GM12878 (cell line): ENCODE results near the gene PSMC3. TPM values are rescaled to one million over a fixed set of nuclear protein-coding genes. Genes with fewer than 3 reads are reported as not detected.

Experiments
- ATAC-seq: fragments of 200-7000 bp; cut with Tn5 transposase; 3 replicates; pipeline ENCODE4 v1.9.1; 2020; ENCODE audit warnings: mild to moderate bottlenecking, moderate library complexity
- BruUV-seq: library from RNA; stranded (reverse); fragments of 400-500 nt; replicated peaks from 2 replicates; lab custom pipeline; 2021; lab: Mats Ljungman, UMichigan
- CTCF ChIA-PET: fragments of 300-600 bp; sonication (Branson Sonifier 250); formaldehyde crosslinking; extraction: SDS; loops from one replicate; lab custom pipeline; 2021; ENCODE audit warnings: inconsistent platforms; lab: Yijun Ruan, JAX
- POLR2A ChIA-PET: fragments of 350-600 bp; formaldehyde crosslinking; extraction: SDS; loops from one replicate; lab custom pipeline; 2021; ENCODE audit warnings: inconsistent platforms; lab: Charles Lee
- RAD21 ChIA-PET: fragments of 300-600 bp; sonication (Branson Sonifier 250); formaldehyde crosslinking; loops from one replicate; lab custom pipeline; 2023; ENCODE audit warnings: antibody characterized with exemption; ENCODE audit not compliant: unreplicated experiment; lab: Charles Lee
- SMC1A ChIA-PET: fragments of 300-600 bp; sonication (Branson Sonifier 250); formaldehyde crosslinking; loops from one replicate; lab custom pipeline; 2023; ENCODE audit not compliant: unreplicated experiment, uncharacterized antibody; lab: Charles Lee
- DNase-seq: peaks from one replicate; pipeline ENCODE4 v3.0.0-alpha.2; 2011; ENCODE audit warnings: low read depth, low spot score
- FAIRE-seq: peaks from 3 replicates; lab custom pipeline; 2011; peaks lifted over from hg19 to GRCh38; lab: Jason Lieb, UNC
- H2AFZ ChIP-seq: 2 replicates; pipeline ENCODE4 v1.6.0; 2011; ENCODE audit warnings: low read depth, low read length, control low read depth; ENCODE audit not compliant: control insufficient read depth
- H3K27ac ChIP-seq: 2 replicates; pipeline ENCODE4 v1.5.1; 2011; ENCODE audit warnings: control low read depth; ENCODE audit not compliant: control insufficient read depth, insufficient read depth
- H3K27me3 ChIP-seq, 2 experiments: replicated peaks in 1 of 2; 2 replicates each; pipeline versions ENCODE4 v1.6.0 to v1.6.1; 2011; ENCODE audit warnings: low read length in 1 of 2; ENCODE audit not compliant: control insufficient read depth in 2 of 2, insufficient read depth in 2 of 2
- H3K36me3 ChIP-seq, 2 experiments: 2 replicates each; pipeline ENCODE4 v1.5.1; 2011; ENCODE audit warnings: low read length in 1 of 2; ENCODE audit not compliant: control insufficient read depth in 2 of 2, insufficient read depth in 2 of 2
- H3K4me1 ChIP-seq: 2 replicates; pipeline ENCODE4 v1.6.1; 2011; ENCODE audit warnings: mild to moderate bottlenecking, low read length, moderate library complexity, mixed read lengths; ENCODE audit not compliant: control insufficient read depth, insufficient read depth
- H3K4me2 ChIP-seq: 2 replicates; pipeline ENCODE4 v1.6.0; 2011; ENCODE audit warnings: control low read depth; ENCODE audit not compliant: control insufficient read depth, insufficient read depth
- H3K4me3 ChIP-seq: fragments of 200-600 bp; sonication (generic); 2 replicates; pipeline ENCODE4 v1.5.1; 2016
- H3K79me2 ChIP-seq: 2 replicates; pipeline ENCODE4 v1.6.0; 2011; ENCODE audit warnings: low read length; ENCODE audit not compliant: control insufficient read depth, insufficient read depth
- H3K9ac ChIP-seq: 2 replicates; pipeline ENCODE4 v1.8.0; 2011; ENCODE audit warnings: low read length, control low read depth, mixed read lengths; ENCODE audit not compliant: control insufficient read depth, insufficient read depth
- H3K9me3 ChIP-seq: replicated peaks from 3 replicates; pipeline ENCODE4 v1.5.1; 2011; ENCODE audit warnings: mild to moderate bottlenecking, low read length; ENCODE audit not compliant: control insufficient read depth, insufficient read depth
- H4K20me1 ChIP-seq: 2 replicates; pipeline ENCODE4 v1.6.0; 2011; ENCODE audit not compliant: control insufficient read depth, insufficient read depth
- E4F1 ChIP-seq: fragments of 450-650 bp; IDR thresholded peaks from 2 replicates; pipeline ENCODE4 v1.6.1; 2018; ENCODE audit warnings: borderline replicate concordance, mild to moderate bottlenecking; ENCODE audit not compliant: partially characterized antibody
- EP300 ChIP-seq, 2 experiments: fragments of 150-350 bp in 1 of 2; IDR thresholded peaks; 2 replicates each; pipeline ENCODE4 v1.6.1; 2011 to 2012; ENCODE audit warnings: low read depth in 2 of 2, low read length in 2 of 2, borderline replicate concordance in 1 of 2, improper control_type of control experiment in 1 of 2, inconsistent platforms in 1 of 2; ENCODE audit not compliant: control insufficient read depth in 1 of 2
- IKZF1 ChIP-seq: fragments of 450-650 bp; conservative IDR thresholded peaks from 2 replicates; pipeline ENCODE4 v1.6.1; 2017; ENCODE audit warnings: antibody characterized with exemption, mild to moderate bottlenecking
- RCOR1 ChIP-seq: conservative IDR thresholded peaks from 2 replicates; pipeline ENCODE4 v1.6.1; 2012; ENCODE audit warnings: low read depth, low read length, improper control_type of control experiment
- REST ChIP-seq: IDR thresholded peaks from 2 replicates; pipeline ENCODE4 v1.6.1; 2012; ENCODE audit warnings: mild to moderate bottlenecking, low read depth, low read length
- TBL1XR1 ChIP-seq: IDR thresholded peaks from 2 replicates; pipeline ENCODE4 v1.6.1; 2012; ENCODE audit warnings: low read depth, low read length, improper control_type of control experiment
- ZBED1 ChIP-seq: IDR thresholded peaks from 2 replicates; pipeline ENCODE4 v1.6.1; 2016; ENCODE audit warnings: borderline replicate concordance
- WGBS: methylation state at CpG from one replicate; pipeline ENCODE4 v1.1.6; 2016; ENCODE audit warnings: low lambda C conversion rate; ENCODE audit not compliant: insufficient replicate concordance, insufficient coverage; ENCODE audit errors: missing lambda C conversion rate; 5-methylcytosine and 5-hydroxymethylcytosine counted together
- in situ Hi-C: fragments of 300-500 bp; cut with MboI; formaldehyde crosslinking; loops from 9 replicates; pipeline ENCODE4 v1.14.3; 2018; ENCODE audit warnings: mixed read lengths
- intact Hi-C: fragments of 100-400 bp; cut with micrococcal nuclease; formaldehyde crosslinking; loops from one replicate; pipeline ENCODE4 v1.14.2; 2022; ENCODE audit not compliant: unreplicated experiment
- polyA plus RNA-seq, 11 experiments: library from polyadenylated mRNA; depleted of rRNA in 4 of 11; unstranded in 6 of 11; stranded (reverse) in 5 of 11; fragments of >200 nt; fragmentation: Nextera tagmentation in 4 of 11; fragmentation: Illumina TruSeq in 1 of 11; extraction: Ambion mirVana in 4 of 11; extraction: Trizol in 1 of 11; gene quantifications; 1 replicate in 1 of 11; 2 replicates in 10 of 11; pipeline versions ENCODE4 v1.2.1 to v1.2.3, GENCODE V29; 2011 to 2016; ENCODE audit warnings: inconsistent platforms in 2 of 11, missing spikeins in 2 of 11, low read depth in 1 of 11
- total RNA-seq, 4 experiments: library from RNA; depleted of rRNA in 3 of 4; stranded (reverse); fragments of >200 nt in 3 of 4; fragmentation: Illumina TruSeq in 1 of 4; extraction: Trizol in 1 of 4; gene quantifications; 2 replicates each; pipeline versions ENCODE4 v1.2.1 to v1.2.3, GENCODE V29; 2013 to 2021
- TF ChIP-seq, protein P1 (sequence below): IDR thresholded peaks from 2 replicates; pipeline ENCODE4 v1.6.1; 2012; ENCODE audit warnings: low read depth, low read length, improper control_type of control experiment
- TF ChIP-seq, protein P2 (sequence below): fragments of 450-650 bp; IDR thresholded peaks from 2 replicates; pipeline ENCODE4 v1.6.1; 2017; ENCODE audit warnings: mild to moderate bottlenecking, moderate library complexity
- TF ChIP-seq, protein P3 (sequence below): fragments of 450-650 bp; IDR thresholded peaks from 2 replicates; pipeline ENCODE4 v1.6.1; 2016; ENCODE audit warnings: mild to moderate bottlenecking

The PSMC3 gene
- total and polyA plus RNA-seq, 10 of the 15 experiments (the other 5 are each of a cell fraction or from before 2014, with no cell fraction given) = 39.5 to 289 (median 155) TPM

DNA sequence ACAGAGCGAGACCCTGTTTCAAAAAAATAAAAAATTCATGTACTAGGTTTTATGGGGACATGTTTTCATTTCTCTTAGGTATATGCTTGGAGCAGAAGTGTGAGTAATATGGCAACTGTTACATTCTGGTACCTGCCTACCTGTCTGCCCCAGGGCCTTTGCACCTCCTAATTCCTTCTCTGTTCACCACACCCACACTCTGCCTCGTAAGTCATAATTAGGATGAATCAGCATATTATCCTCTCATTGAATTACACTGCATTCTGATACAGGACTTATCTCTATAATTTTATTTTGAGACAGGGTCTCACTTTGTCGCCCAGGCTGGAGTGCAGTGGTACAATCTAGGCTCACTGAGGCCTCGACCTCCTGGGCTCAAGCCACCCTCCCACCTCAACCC is 25.8 kb upstream of the PSMC3 start:
- WGBS = 94% methylated on average over 4 of the region's 4 CpGs
- no peaks in the 10 kb centered on the region for H4K20me1 ChIP-seq
- CTCF ChIA-PET = interaction anchor here (0.6 kb wide), 1 partner anchor 475 kb away, joined by 3 read pairs; no protein-coding TSS in a partner anchor
- BruUV-seq = no TSS peak
- H3K4me1 ChIP-seq = no peaks in the 10 kb centered on the region
- H3K27me3 ChIP-seq = no peaks in the 10 kb centered on the region
- H3K36me3 ChIP-seq = no peaks in the 10 kb centered on the region
- in situ Hi-C loops (no loop called here), intact Hi-C loops (loop anchor here (5.0 to 10.0 kb wide), 2 partner anchors 75 to 567 kb away; partner anchors contain the start of gene SPI1)
- H3K4me3 ChIP-seq = no peak overlapping the region
- FAIRE-seq (no peak), ATAC-seq (no peak), DNase-seq (no peak)
- no peak overlapping the region for H2AFZ ChIP-seq
- no peak overlapping the region for H3K9ac ChIP-seq
- H3K27ac ChIP-seq = no peak overlapping the region
- POLR2A ChIA-PET = interaction anchor here (0.6 kb wide), 1 partner anchor 155 kb away, joined by 3 read pairs; no protein-coding TSS in a partner anchor
- H3K9me3 ChIP-seq = no peaks in the 10 kb centered on the region
- H3K79me2 ChIP-seq = no peaks in the 10 kb centered on the region
- SMC1A ChIA-PET = interaction anchor here (0.6 kb wide), 1 partner anchor 658 kb away, joined by 3 read pairs; no protein-coding TSS in a partner anchor
- RAD21 ChIA-PET = no interaction called here
- H3K4me2 ChIP-seq = no peak overlapping the region
- no peak for TF ChIP-seq IKZF1
- TF ChIP-seq, protein P1, sequence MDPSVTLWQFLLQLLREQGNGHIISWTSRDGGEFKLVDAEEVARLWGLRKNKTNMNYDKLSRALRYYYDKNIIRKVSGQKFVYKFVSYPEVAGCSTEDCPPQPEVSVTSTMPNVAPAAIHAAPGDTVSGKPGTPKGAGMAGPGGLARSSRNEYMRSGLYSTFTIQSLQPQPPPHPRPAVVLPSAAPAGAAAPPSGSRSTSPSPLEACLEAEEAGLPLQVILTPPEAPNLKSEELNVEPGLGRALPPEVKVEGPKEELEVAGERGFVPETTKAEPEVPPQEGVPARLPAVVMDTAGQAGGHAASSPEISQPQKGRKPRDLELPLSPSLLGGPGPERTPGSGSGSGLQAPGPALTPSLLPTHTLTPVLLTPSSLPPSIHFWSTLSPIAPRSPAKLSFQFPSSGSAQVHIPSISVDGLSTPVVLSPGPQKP = no peak
- no peak for TF ChIP-seq EP300 (IDR thresholded peaks at IDR 0.05; ENCODE audit: borderline replicate concordance in 1 of 2, control insufficient read depth in 1 of 2, low read depth in 2 of 2, low read length in 2 of 2)
- TF ChIP-seq, protein P2, sequence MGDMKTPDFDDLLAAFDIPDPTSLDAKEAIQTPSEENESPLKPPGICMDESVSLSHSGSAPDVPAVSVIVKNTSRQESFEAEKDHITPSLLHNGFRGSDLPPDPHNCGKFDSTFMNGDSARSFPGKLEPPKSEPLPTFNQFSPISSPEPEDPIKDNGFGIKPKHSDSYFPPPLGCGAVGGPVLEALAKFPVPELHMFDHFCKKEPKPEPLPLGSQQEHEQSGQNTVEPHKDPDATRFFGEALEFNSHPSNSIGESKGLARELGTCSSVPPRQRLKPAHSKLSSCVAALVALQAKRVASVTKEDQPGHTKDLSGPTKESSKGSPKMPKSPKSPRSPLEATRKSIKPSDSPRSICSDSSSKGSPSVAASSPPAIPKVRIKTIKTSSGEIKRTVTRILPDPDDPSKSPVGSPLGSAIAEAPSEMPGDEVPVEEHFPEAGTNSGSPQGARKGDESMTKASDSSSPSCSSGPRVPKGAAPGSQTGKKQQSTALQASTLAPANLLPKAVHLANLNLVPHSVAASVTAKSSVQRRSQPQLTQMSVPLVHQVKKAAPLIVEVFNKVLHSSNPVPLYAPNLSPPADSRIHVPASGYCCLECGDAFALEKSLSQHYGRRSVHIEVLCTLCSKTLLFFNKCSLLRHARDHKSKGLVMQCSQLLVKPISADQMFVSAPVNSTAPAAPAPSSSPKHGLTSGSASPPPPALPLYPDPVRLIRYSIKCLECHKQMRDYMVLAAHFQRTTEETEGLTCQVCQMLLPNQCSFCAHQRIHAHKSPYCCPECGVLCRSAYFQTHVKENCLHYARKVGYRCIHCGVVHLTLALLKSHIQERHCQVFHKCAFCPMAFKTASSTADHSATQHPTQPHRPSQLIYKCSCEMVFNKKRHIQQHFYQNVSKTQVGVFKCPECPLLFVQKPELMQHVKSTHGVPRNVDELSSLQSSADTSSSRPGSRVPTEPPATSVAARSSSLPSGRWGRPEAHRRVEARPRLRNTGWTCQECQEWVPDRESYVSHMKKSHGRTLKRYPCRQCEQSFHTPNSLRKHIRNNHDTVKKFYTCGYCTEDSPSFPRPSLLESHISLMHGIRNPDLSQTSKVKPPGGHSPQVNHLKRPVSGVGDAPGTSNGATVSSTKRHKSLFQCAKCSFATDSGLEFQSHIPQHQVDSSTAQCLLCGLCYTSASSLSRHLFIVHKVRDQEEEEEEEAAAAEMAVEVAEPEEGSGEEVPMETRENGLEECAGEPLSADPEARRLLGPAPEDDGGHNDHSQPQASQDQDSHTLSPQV = no peak
- no peak for TF ChIP-seq TBL1XR1
- no peak for TF ChIP-seq RCOR1
- no peak for TF ChIP-seq ZBED1
- TF ChIP-seq, protein P3, sequence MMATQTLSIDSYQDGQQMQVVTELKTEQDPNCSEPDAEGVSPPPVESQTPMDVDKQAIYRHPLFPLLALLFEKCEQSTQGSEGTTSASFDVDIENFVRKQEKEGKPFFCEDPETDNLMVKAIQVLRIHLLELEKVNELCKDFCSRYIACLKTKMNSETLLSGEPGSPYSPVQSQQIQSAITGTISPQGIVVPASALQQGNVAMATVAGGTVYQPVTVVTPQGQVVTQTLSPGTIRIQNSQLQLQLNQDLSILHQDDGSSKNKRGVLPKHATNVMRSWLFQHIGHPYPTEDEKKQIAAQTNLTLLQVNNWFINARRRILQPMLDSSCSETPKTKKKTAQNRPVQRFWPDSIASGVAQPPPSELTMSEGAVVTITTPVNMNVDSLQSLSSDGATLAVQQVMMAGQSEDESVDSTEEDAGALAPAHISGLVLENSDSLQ = no peak
- no peak for TF ChIP-seq REST
- no peak for TF ChIP-seq E4F1
